GM13976 (cell line): ENCODE results near the gene SP1.

Source experiments
- DNase-seq: peaks from one replicate; pipeline ENCODE4 v3.0.0; 2012; ENCODE audit warnings: low spot score
- CTCF ChIP-seq: IDR thresholded peaks from 2 replicates; pipeline ENCODE4 v1.5.1; 2012; ENCODE audit warnings: borderline replicate concordance, mild to moderate bottlenecking; ENCODE audit not compliant: insufficient read depth; ENCODE audit errors: extremely low read depth, missing control alignments, control extremely low read depth
- in situ Hi-C: fragments of 300-500 bp; cut with MboI; formaldehyde crosslinking; loops from one replicate; pipeline ENCODE4 v1.12.0; 2022; ENCODE audit warnings: low sequenced_read_pairs, mixed read lengths, inconsistent platforms; ENCODE audit not compliant: unreplicated experiment

SP1 gene

GRCh38 chr12:53336181-53336681 lies 43.7 kb upstream of the SP1 start, which contains the start of gene SP7:
Gene SP7 (minus strand): TSS chr12:53336354. CDS start chr12:53335646, 708 bp downstream.
- DNase-seq = no peak
- in situ Hi-C loops = no loop called here
- no peak for TF ChIP-seq CTCF

- no peak for TF ChIP-seq CTCF
- in situ Hi-C loops = no loop called here
- DNase-seq = no peak
These were observed 42.0 kb upstream of the SP1 start for GRCh38 chr12:53338017-53338416.

- no peak for TF ChIP-seq CTCF
- no peak for DNase-seq
- in situ Hi-C loops = no loop called here
These were observed 41.1 kb upstream of the SP1 start for GRCh38 chr12:53338916-53339315.

GRCh38 chr12:53340398-53340797 lies 39.6 kb upstream of the SP1 start:
- DNase-seq = no peak
- no peak for TF ChIP-seq CTCF
- in situ Hi-C loops = no loop called here

GRCh38 chr12:53343449-53343848 lies 36.5 kb upstream of the SP1 start:
- in situ Hi-C loops = no loop called here
- no peak for TF ChIP-seq CTCF
- DNase-seq = no peak

- no peak for DNase-seq
- in situ Hi-C loops = no loop called here
- no peak for TF ChIP-seq CTCF
These were observed 36.0 kb upstream of the SP1 start for GRCh38 chr12:53343969-53344368.

GRCh38 chr12:53344487-53344823 lies 35.5 kb upstream of the SP1 start:
- no peak for TF ChIP-seq CTCF
- in situ Hi-C loops = no loop called here
- no peak for DNase-seq
